CD4-positive, alpha-beta T cell treated with Interleukin-6 at 100 ng/mL for 8 hours (primary cell): Measurements from ENCODE around the gene SAP130.
A peak's percentile ranks its signal among the peaks of the same experiment; 100 is the strongest.

Source experiments
- DNase-seq: peaks from one replicate; pipeline ENCODE4 v3.0.0-alpha.2; 2020; ENCODE audit warnings: mixed read lengths, low spot score

SAP130 gene

GRCh38 chr2:128026448-128027277, 1.2 kb downstream of the SAP130 start:
- DNase-seq: peak; percentile 2

- no peak for DNase-seq
Observed at GRCh38 chr2:128024816-128025215, 3.0 kb downstream of the SAP130 start.

- DNase-seq: no peak
Observed at GRCh38 chr2:128017561-128017960, 10.3 kb downstream of the SAP130 start.

GRCh38 chr2:128016620-128017019, 11.2 kb downstream of the SAP130 start:
- no peak for DNase-seq

GRCh38 chr2:128012698-128013097, 15.2 kb downstream of the SAP130 start:
- no peak for DNase-seq

GRCh38 chr2:128008074-128008672, 19.7 kb downstream of the SAP130 start:
- DNase-seq: no peak

GRCh38 chr2:128004509-128004908, 23.4 kb downstream of the SAP130 start:
- DNase-seq: no peak

- no peak for DNase-seq
Observed at GRCh38 chr2:128003463-128003862, 24.4 kb downstream of the SAP130 start.

- no peak for DNase-seq
Observed at GRCh38 chr2:127996160-127996559, 31.7 kb downstream of the SAP130 start.

- DNase-seq: no peak
Observed at GRCh38 chr2:127995725-127996124, 32.1 kb downstream of the SAP130 start.

- DNase-seq: no peak
Observed at GRCh38 chr2:127993659-127994058, 34.2 kb downstream of the SAP130 start.

GRCh38 chr2:127991742-127992141, 36.1 kb downstream of the SAP130 start:
- no peak for DNase-seq

- DNase-seq: no peak
Observed at GRCh38 chr2:127986548-127987079, 41.2 kb downstream of the SAP130 start.

- no peak for DNase-seq
Observed at GRCh38 chr2:127985735-127986134, 42.1 kb downstream of the SAP130 start.

GRCh38 chr2:127985026-127985734, 42.7 kb downstream of the SAP130 start:
- DNase-seq: no peak

- no peak for DNase-seq
Observed at GRCh38 chr2:127984551-127984950, 43.3 kb downstream of the SAP130 start.

GRCh38 chr2:127969446-127969845, 58.4 kb downstream of the SAP130 start:
- DNase-seq: no peak

GRCh38 chr2:127968610-127969339, 59.1 kb downstream of the SAP130 start:
- no peak for DNase-seq

GRCh38 chr2:127961729-127962128, 66.1 kb downstream of the SAP130 start:
- DNase-seq: no peak

- DNase-seq: no peak
Observed at GRCh38 chr2:127957240-127957639, 70.6 kb downstream of the SAP130 start.

GRCh38 chr2:127954857-127955256, 73.0 kb downstream of the SAP130 start:
- no peak for DNase-seq

GRCh38 chr2:127953849-127954248, 74.0 kb downstream of the SAP130 start:
- no peak for DNase-seq
